B cell (primary cell): ENCODE results near the gene USP22. TPM values are rescaled to one million over a fixed set of nuclear protein-coding genes. Genes with fewer than 3 reads are reported as not detected.

ENCODE experiments used
- ATAC-seq: fragments of 200-7000 bp; cut with Tn5 transposase; one replicate; pipeline ENCODE4 v1.10.0; 2021; ENCODE audit warnings: low read depth, mild to moderate bottlenecking, moderate number of reproducible peaks, moderate library complexity
- CTCF ChIA-PET: fragments of 350-600 bp; sonication (Branson Sonifier 250); formaldehyde crosslinking; loops from one replicate; lab custom pipeline; 2021; ENCODE audit warnings: antibody characterized with exemption, inconsistent platforms; lab: Charles Lee
- POLR2A ChIA-PET: fragments of 350-600 bp; sonication (Branson Sonifier 250); formaldehyde crosslinking; loops from one replicate; lab custom pipeline; 2021; ENCODE audit warnings: antibody characterized with exemption; lab: Charles Lee
- DNase-seq: peaks from one replicate; pipeline ENCODE4 v3.0.0; 2013
- H2AFZ ChIP-seq: 2 replicates; pipeline ENCODE4 v1.6.1; 2012; ENCODE audit warnings: mild to moderate bottlenecking, low read depth, low read length; ENCODE audit not compliant: insufficient read depth, poor library complexity, severe bottlenecking
- H3K27ac ChIP-seq, 2 donors: 1 replicate in 1 of 2; 2 replicates in 1 of 2; pipeline ENCODE4 v1.5.1; 2012 to 2013; ENCODE audit warnings: low read length in 2 of 2, mild to moderate bottlenecking in 2 of 2, moderate library complexity in 1 of 2
- H3K27me3 ChIP-seq, 4 experiments: fragments of 200-600 bp in 1 of 4; sonication (generic) in 1 of 4; replicated peaks in 1 of 4; 1 replicate in 2 of 4; 2 replicates in 2 of 4; pipeline versions ENCODE4 v1.6.1 to v1.7.0; 2013 to 2016; ENCODE audit warnings: low read length in 3 of 4, mild to moderate bottlenecking in 2 of 4, mixed read lengths in 1 of 4, moderate library complexity in 1 of 4; ENCODE audit not compliant: insufficient read depth in 4 of 4, control insufficient read depth in 3 of 4; ENCODE audit errors: control extremely low read depth in 1 of 4
- H3K36me3 ChIP-seq, 2 experiments: replicated peaks in 1 of 2; 1 replicate in 1 of 2; 2 replicates in 1 of 2; pipeline versions ENCODE4 v1.6.1 to v1.7.1; 2013; ENCODE audit warnings: low read length in 1 of 2; ENCODE audit not compliant: insufficient read depth in 2 of 2, control insufficient read depth in 1 of 2; ENCODE audit errors: control extremely low read depth in 1 of 2, extremely low read depth in 1 of 2
- H3K4me1 ChIP-seq, 2 donors: fragments of 200-600 bp in 1 of 2; sonication (generic) in 1 of 2; 1 replicate in 1 of 2; 2 replicates in 1 of 2; pipeline versions ENCODE4 v1.5.1 to v1.6.1; 2013 to 2017; ENCODE audit warnings: low read length in 2 of 2; ENCODE audit not compliant: control insufficient read depth in 2 of 2, insufficient read depth in 2 of 2
- H3K4me2 ChIP-seq: replicated peaks from 2 replicates; pipeline ENCODE3; 2012; ENCODE audit warnings: mild to moderate bottlenecking, low read depth, low read length; ENCODE audit not compliant: poor library complexity, severe bottlenecking
- H3K4me3 ChIP-seq, 5 experiments: fragments of 200-600 bp in 1 of 5; sonication (generic) in 1 of 5; 1 replicate in 3 of 5; 2 replicates in 2 of 5; pipeline versions ENCODE4 v1.5.1 to v1.7.0; 2011 to 2016; ENCODE audit warnings: low read length in 4 of 5, mild to moderate bottlenecking in 4 of 5, low read depth in 2 of 5, control low read depth in 1 of 5, moderate library complexity in 1 of 5; ENCODE audit not compliant: insufficient read depth in 1 of 5; ENCODE audit errors: control extremely low read depth in 1 of 5, extremely low read depth in 1 of 5
- H3K79me2 ChIP-seq: fragments of 200-600 bp; sonication (generic); one replicate; pipeline ENCODE4 v1.6.0; 2016; ENCODE audit warnings: low read length; ENCODE audit not compliant: control insufficient read depth, insufficient read depth
- H3K9ac ChIP-seq: fragments of 200-600 bp; sonication (generic); 2 replicates; pipeline ENCODE4 v1.6.1; 2017; ENCODE audit warnings: mild to moderate bottlenecking, low read length, moderate library complexity
- H3K9me3 ChIP-seq, 3 donors: one replicate each; pipeline versions ENCODE4 v1.6.1 to v1.7.1; 2013; ENCODE audit warnings: low read length in 2 of 3; ENCODE audit not compliant: control insufficient read depth in 2 of 3, insufficient read depth in 1 of 3; ENCODE audit errors: control extremely low read depth in 1 of 3
- H4K20me1 ChIP-seq: 2 replicates; pipeline ENCODE4 v1.6.0; 2012; ENCODE audit warnings: mild to moderate bottlenecking, low read length; ENCODE audit not compliant: insufficient read depth, control insufficient read depth, poor library complexity, severe bottlenecking
- H3K27ac Mint-ChIP-seq: one replicate; pipeline ENCODE4 v1.8.0; 2021; ENCODE audit warnings: mixed read lengths
- H3K27me3 Mint-ChIP-seq: one replicate; pipeline ENCODE4 v1.8.0; 2021; ENCODE audit warnings: mixed read lengths
- H3K4me1 Mint-ChIP-seq: one replicate; pipeline ENCODE4 v1.8.0; 2021; ENCODE audit warnings: mixed read lengths
- H3K4me3 Mint-ChIP-seq: one replicate; pipeline ENCODE4 v1.8.0; 2021; ENCODE audit warnings: mixed read lengths
- H3K9me3 Mint-ChIP-seq: one replicate; pipeline ENCODE4 v1.8.0; 2022; ENCODE audit warnings: mixed read lengths; ENCODE audit not compliant: insufficient read depth
- CTCF ChIP-seq: fragments of 200-600 bp; IDR thresholded peaks from one replicate; pipeline ENCODE4 v1.8.0; 2022; ENCODE audit warnings: antibody characterized with exemption, mild to moderate bottlenecking
- EZH2 ChIP-seq: IDR thresholded peaks from 2 replicates; pipeline ENCODE4 v1.6.1; 2012; ENCODE audit warnings: borderline replicate concordance, low read depth, mild to moderate bottlenecking, moderate library complexity, low read length; ENCODE audit not compliant: insufficient read depth, poor library complexity, severe bottlenecking
- WGBS: methylation state at CpG from one replicate; pipeline ENCODE4 v1.1.5; 2013; ENCODE audit warnings: missing lambda C conversion rate; ENCODE audit not compliant: insufficient coverage; 5-methylcytosine and 5-hydroxymethylcytosine counted together
- intact Hi-C: fragments of 100-400 bp; cut with micrococcal nuclease; formaldehyde crosslinking; loops from one replicate; pipeline ENCODE4 v1.10.0; 2022
- polyA plus RNA-seq: library from polyadenylated mRNA; depleted of rRNA; stranded (reverse); fragments of >200 nt; gene quantifications from 2 replicates; pipeline ENCODE4 v1.2.3, GENCODE V29; 2012
- total RNA-seq, 2 donors: library from RNA; stranded (reverse); fragments of 120-200 nt in 1 of 2; gene quantifications; 1 replicate in 1 of 2; 2 replicates in 1 of 2; pipeline versions ENCODE4 v1.2.3 to v1.2.4, GENCODE V29; 2013 to 2022

The USP22 gene
- total and polyA plus RNA-seq, 2 donors (not counting 1 experiment from before 2014, with no cell fraction given): 74.3 to 167 TPM

GRCh38 chr17:21017256-21017655 lies 25.6 kb downstream of the USP22 start:
- peaks cover 10 to 28% of the 10 kb centered on the region in 2 donors for H3K4me1 ChIP-seq
- no peaks in the 10 kb centered on the region for H3K27me3 ChIP-seq
- Mint-ChIP-seq H3K27me3 (no peaks in the 10 kb centered on the region), H3K4me3 (no peak overlapping the region), H3K4me1 (peaks cover 19% of the 10 kb centered on the region), H3K27ac (no peak overlapping the region), H3K9me3 (no peaks in the 10 kb centered on the region)
- ATAC-seq: no peak
- TF ChIP-seq EZH2 (no peak), CTCF (no peak)
- no peak overlapping the region for H3K9ac ChIP-seq
- no peak overlapping the region for H2AFZ ChIP-seq
- WGBS: 96% methylated on average over 15 of the region's 15 CpGs
- intact Hi-C loops: no loop called here
- POLR2A ChIA-PET: no interaction called here
- H3K27ac ChIP-seq: no peak overlapping the region
- peaks cover 22 to 91% of the 10 kb centered on the region in 2 experiments for H3K36me3 ChIP-seq
- H3K9me3 ChIP-seq: no peaks in the 10 kb centered on the region
- no peak overlapping the region for H3K4me3 ChIP-seq
- H3K4me2 ChIP-seq: no peak overlapping the region
- no peak for DNase-seq
- peaks cover 97% of the 10 kb centered on the region for H4K20me1 ChIP-seq
- CTCF ChIA-PET: interaction anchor here (1.3 to 1.4 kb wide), 2 partner anchors 10 to 26 kb away, joined by 3 to 6 read pairs; partner anchors contain the start of gene USP22
- H3K79me2 ChIP-seq: peaks cover 97% of the 10 kb centered on the region

GRCh38 chr17:21016826-21017225 lies 26.0 kb downstream of the USP22 start:
- no peak overlapping the region for H3K4me3 ChIP-seq
- Mint-ChIP-seq H3K4me1 (peaks cover 19% of the 10 kb centered on the region), H3K9me3 (no peaks in the 10 kb centered on the region), H3K4me3 (no peak overlapping the region), H3K27me3 (no peaks in the 10 kb centered on the region), H3K27ac (no peak overlapping the region)
- H4K20me1 ChIP-seq: peaks cover 100% of the 10 kb centered on the region
- H3K27ac ChIP-seq: no peak overlapping the region
- H3K36me3 ChIP-seq: peaks cover 22 to 95% of the 10 kb centered on the region in 2 experiments
- no peak overlapping the region for H3K9ac ChIP-seq
- intact Hi-C loops: no loop called here
- H3K4me1 ChIP-seq: peaks cover 10 to 26% of the 10 kb centered on the region in 2 donors
- H3K27me3 ChIP-seq: no peaks in the 10 kb centered on the region
- ChIA-PET POLR2A (no interaction called here), CTCF (interaction anchor here (0.7 to 1.4 kb wide), 3 partner anchors 9 to 83 kb away, joined by 3 to 6 read pairs (median 4); partner anchors contain the start of gene USP22)
- no peaks in the 10 kb centered on the region for H3K9me3 ChIP-seq
- no peak overlapping the region for H3K4me2 ChIP-seq
- H3K79me2 ChIP-seq: peaks cover 98% of the 10 kb centered on the region
- WGBS: 96% methylated on average over 5 of the region's 7 CpGs
- DNase-seq (no peak), ATAC-seq (no peak)
- TF ChIP-seq EZH2 (no peak), CTCF (no peak)
- H2AFZ ChIP-seq: no peak overlapping the region
